GM21717 (cell line): Measurements from ENCODE around the gene OSBPL10.
"Not testable (repeated sequence)": the region's sequence is repeated elsewhere in the genome, so short reads cannot be mapped to it uniquely, and the experiment has no call there.

Experiments used
- ATAC-seq: cut with Tn5 transposase; IDR thresholded peaks from one replicate; pipeline ENCODE4 v1.9.1; 2021; ENCODE audit warnings: mild to moderate bottlenecking, moderate library complexity; ENCODE audit not compliant: unreplicated experiment

Gene OSBPL10

DNA sequence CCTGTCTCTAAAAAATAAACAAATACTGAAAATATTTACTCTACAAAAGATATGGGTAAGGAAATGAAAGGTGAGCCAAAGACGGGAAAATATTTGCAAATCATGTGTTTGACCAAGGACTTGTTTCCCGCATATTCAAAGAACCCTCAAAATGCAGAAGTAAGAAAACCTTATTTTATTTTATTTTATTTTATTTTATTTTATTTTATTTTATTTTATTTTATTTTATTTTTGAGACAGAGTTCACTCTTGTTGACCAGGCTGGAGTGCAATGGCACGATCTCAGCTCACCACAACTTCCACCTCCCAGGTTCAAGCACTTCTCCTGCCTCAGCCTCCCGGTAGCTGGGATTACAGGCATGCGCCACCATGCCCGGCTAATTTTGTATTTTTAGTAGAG lies 11.9 kb upstream of the OSBPL10 start:
- not testable (repeated sequence) for ATAC-seq

DNA sequence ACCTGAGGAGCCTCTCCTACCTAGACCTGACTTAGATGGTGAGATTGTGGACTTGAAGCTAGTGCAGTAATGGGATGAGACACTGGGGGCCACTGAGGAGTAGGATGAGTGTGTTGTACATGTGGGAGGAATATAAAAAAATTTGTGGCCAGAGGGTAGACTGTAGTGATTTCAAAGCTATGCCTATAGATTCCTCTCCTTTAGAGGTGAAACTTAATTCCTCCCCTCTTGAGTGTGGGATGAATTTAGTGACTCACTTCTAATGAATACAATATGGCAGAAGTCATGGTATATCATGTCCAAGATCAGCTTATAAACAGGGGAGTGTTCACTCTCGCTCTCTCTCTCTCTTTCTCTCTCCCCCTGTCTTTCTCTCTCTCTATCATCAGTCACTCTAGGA lies 7.2 kb upstream of the OSBPL10 start:
- no peak for ATAC-seq

DNA sequence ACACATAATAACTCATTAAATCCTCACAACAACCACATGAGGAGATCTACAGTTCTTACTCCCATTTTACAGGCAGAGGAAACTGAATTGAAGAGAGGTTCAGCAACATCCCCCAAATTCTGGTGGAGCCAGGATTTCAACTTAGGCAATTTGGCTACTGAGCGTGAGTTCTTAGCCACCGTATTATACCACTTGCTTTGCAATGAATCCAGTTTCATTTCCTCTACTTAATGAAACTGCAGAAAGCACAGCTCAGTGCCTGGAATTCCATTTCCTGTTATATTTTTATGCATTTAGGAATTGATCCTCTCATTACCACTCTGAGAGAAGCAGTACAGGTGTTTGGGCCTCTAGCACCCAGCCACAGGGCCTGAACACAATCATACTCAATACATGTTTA lies 4.8 kb upstream of the OSBPL10 start:
- ATAC-seq: no peak

DNA sequence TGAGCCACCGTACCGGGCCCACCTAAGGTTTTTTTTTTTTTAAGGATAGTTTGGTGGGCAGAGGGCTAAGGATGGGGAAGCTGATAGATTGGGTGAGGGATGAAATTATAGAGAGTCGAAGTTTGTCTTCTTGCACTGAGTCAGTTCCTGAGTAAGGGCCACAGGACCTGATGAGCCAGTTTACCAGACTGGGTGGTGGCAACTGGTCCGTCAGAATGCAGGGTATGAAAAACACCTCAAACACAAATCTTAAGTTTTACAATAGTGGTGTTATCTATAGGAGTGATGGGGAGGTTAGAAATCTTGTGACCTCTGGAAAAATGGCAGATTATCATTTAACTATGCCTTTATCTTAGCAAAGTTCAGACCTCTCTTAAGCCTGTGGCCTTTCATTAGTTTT lies 3.3 kb upstream of the OSBPL10 start:
- no peak for ATAC-seq

DNA sequence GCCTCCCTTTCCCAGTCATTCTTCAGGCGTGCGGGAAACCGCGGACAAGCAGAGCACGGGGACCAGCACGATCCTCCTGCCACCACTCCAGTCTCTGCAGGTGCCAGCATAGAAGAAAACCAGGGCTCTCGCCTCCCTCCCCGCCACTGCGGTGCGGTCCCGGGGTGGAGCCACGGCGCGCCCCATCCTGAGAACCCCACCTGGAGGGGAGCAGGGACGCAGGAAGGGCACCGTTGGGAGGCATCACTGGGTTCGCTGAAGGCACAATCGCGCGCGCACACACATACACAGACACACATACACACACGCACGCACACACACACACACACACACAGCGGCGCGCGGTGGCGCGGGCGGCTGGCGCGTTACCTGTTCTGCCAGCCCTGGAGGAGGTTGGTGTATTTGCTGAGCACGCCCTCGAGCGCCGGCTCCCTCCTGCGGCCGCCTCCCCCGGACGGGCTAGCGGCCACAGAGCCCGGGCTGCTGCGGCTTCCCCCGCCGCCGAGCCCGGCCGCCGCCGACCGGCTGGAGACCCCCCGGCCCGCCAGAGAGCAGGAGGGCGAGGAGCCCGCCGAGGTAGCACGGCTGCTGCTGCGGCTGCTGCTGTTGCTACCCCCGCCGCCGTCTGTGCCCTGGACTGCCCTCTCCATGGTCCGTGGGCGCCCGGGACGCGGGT lies 394 bp downstream of the OSBPL10 start:
- ATAC-seq: peak; percentile 40

DNA sequence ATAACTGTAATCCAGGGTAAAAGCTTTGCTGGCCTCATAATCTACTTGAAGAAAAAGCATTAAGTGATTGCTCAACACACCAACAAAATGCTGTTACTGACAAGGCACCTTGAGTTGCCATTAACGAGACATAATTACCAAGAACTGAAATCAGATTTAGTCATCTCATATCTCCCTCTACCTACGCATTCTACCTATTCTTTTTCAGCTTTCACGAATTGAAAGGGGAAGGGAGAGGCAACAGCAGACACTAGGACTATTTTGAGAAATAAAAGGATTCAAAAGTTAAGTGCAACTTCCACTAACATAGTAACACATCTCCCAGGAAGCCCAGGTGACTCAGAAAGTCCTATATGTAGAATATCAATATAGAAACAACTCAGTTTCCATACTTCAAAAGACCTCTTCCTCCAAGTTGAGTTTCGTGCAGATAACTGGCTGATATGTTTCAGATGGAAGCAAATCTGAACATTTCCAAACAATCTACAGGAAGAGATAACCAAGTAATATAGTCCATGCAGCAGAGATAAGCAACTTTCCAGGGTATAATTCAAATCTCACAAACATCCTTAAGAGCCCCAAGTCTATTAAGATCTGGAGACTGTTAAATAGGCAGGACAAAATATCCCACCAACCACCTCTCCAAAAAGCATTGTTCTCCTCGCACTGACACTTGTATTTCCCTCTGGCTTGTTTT lies 1.9 kb downstream of the OSBPL10 start:
- ATAC-seq: peak; percentile 73

DNA sequence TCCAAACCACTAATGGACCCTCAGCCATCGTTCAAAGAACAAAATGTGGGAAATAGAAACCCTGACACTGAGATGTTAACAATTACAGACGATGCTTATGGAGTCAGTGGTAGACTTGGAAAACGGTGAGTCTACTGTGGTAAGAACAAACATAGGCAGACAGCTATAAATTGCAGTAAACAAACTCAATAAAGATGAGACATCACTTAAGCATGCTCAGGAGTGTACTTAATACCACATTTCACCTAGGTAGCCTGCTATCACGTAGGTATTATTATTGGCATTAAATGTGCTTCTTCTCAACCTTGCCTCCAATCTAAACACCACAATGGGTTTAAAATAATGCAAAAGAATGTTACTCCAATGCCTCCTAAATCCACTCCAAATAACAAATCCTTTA lies 2.5 kb downstream of the OSBPL10 start:
- ATAC-seq: no peak

DNA sequence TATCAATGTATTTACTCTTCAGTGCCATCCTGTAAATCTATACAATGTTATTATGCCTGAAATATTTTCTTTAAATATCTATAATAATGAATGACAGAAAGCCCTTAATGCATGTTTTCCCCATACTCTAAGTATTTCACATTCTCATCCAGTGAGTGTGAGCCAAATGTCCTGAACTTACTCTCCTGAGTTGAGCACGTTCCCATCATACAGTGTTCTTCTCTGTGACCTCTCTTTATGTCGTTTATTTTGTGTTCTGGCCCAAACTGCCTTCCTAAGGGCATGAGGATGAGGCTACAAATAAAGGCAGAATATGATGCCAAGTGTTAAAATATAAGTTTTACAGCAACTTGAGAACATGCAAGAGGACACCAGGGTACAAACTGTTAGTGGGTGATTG lies 3.3 kb downstream of the OSBPL10 start:
- ATAC-seq: no peak

DNA sequence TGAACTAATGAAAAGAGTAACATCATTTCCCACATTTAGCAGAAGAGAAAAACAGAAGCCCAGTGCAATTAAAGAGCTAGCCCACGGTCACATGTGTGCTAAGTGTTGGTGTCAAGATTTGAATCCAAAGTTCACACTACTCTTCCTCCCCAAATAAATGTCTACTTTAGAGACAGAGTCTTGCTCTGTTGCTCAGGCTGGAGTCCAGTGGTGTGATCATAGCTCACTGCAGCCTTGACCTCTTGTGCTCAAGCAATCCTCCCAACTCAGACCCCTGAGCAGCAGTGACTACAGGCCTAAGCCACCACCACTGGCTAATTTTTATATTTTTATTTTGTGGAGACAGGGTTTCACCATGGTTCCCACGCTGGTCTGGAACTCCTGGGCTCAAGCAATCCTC lies 4.8 kb downstream of the OSBPL10 start:
- ATAC-seq: no peak

DNA sequence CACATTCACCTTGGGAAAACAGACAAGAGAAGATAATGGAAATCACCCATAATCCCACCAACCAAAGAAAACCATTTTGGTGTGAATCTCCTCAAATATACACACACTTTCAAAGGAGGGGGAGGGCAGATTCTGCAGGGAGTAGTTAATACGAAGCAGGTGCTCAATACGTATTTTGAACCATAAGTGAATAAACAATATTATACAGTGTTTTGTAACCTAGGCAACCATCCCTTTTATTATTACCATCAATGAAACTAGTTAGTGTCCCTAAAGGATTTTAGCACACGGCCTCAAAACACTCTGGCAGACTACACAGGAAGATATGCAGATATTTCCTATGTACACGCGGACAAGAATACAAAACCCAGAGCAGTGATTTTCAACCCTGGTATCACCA lies 6.1 kb downstream of the OSBPL10 start:
- no peak for ATAC-seq

DNA sequence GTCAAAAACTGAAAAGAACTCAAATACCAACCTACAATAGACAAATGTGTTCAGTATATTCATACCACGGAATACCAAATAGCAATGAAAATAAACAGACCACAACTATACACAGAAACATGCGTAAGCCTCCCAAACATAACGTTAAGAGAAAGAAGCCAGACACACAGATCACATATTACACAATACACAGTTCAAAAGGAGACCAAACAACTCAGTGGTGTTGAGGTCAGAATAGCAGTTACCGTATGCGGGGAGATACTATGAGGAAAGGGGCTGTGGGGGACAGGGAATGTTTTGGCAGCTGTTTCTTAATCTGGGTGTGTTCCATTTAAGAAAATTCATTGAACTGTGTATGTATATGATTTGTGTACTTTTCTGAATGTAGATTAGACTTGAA lies 6.6 kb downstream of the OSBPL10 start:
- ATAC-seq: no peak

DNA sequence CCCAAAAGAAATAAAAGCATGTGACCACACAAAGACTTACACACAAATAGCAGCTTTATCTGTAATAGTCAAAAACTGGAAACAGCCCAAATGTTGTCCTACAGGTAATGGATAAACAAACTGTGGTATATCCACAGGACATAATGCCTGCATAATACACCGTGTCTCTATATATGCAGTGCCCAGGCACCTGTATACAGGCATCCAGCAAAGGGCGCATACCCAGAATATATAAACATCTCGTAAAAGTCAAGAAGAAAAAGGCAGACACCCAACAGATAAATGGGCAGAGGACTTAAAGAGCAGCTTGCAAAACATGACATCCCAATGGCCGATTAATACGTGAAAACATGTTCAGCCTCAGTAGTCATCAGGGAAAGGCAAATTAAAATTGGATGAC lies 7.2 kb downstream of the OSBPL10 start:
- no peak for ATAC-seq

DNA sequence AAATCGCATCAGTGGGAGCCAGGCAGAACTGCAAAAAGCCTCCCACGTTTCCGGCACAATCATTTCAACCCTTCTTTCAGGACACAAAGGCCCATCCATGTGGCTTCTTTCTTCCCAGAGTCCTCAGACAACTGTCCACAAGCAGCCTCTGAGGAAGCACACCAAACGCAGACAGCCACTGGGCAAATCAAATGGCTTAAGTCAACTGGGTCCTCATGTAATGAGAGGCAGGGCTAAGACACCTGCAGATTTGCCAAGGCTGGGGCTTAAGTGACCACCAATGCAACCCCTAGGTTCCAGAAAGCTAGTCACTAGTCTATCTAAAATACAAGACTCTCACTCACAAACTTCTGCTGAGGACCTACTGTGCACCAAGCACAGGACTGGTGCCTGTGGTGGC lies 8.0 kb downstream of the OSBPL10 start:
- no peak for ATAC-seq

DNA sequence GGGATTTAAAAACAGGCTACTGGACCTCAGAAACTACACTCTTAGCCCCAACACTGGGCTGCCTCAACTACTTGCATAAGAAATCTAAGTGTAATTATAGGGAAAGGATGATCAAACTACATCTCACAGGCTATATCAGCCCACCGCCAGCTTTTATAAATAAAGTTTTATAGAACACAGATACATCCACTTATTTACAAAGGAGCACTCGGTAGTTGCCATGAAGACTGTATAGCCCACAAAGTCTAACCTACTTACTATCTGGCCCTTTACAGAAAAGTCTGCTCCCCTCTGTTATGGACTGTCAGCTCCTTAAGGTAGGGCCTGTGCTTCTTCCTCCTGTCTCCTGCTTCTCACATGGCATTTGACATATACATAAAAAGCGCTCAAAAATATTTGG lies 9.5 kb downstream of the OSBPL10 start:
- ATAC-seq: no peak

DNA sequence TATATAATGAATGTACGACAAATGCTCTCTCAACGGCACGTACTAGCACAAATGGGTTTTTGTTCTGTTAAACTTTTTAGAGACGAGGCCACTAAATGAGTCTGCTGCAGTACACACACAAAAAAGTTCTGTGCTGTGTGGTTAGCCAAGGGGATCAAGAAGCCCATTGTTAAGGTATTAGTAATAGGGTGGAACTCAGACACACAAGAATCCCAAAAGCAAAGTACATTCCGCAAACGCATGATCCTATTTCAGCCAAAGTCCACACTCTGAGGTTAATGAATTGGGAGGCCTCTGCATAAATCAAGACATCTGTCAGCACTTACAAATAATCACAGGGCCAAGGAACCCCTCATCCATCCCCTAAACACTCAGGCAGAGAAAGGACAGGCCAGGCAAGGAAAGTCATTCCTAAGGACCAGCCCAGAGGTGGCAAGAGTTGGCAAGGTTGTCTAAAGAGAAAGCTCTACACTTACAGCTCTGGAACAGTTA lies 12.1 kb downstream of the OSBPL10 start:
- ATAC-seq: no peak

DNA sequence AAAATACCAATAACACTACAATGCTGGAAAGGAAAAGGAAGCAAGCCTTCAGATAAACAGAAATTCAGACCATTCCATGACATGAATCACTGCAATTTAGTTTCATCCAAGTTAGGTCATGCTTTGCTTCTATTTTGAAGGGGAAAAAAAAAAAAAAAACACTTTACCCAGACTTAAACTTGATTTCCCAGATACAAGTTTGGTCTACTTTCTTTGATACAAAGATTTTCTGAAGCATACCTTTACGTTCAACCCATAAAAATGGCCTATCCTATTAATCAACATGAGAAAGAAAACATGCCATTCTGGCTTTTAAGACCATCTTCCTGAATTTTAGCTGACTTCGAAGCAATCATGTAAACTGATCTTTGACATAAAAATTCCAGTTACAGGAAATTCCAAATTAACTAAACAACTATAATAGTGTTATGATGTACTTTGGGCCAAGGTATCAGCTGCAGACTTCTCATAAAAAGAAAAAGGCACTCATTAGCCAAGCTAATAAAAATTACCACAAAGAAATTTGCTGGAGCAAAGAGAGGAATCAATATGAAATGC lies 12.6 kb downstream of the OSBPL10 start:
- ATAC-seq: no peak

DNA sequence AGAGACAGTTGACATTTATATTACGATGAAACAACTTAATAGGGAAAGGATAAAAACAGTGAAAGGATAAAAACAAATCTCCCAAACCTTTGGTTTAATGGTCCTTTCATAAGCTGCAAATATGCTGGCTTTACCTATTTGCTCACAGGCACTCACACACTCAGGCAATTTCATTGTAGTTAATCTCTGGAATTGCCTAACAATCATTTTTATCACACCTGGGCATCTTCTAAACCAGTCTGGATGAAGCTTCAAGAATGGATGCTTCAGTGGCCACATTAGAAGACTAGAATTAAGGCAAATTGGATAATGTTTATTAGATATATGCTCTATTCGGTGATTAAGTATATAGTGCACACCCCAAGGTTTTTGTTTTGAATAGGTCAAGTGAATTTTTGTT lies 13.5 kb downstream of the OSBPL10 start:
- ATAC-seq: no peak

DNA sequence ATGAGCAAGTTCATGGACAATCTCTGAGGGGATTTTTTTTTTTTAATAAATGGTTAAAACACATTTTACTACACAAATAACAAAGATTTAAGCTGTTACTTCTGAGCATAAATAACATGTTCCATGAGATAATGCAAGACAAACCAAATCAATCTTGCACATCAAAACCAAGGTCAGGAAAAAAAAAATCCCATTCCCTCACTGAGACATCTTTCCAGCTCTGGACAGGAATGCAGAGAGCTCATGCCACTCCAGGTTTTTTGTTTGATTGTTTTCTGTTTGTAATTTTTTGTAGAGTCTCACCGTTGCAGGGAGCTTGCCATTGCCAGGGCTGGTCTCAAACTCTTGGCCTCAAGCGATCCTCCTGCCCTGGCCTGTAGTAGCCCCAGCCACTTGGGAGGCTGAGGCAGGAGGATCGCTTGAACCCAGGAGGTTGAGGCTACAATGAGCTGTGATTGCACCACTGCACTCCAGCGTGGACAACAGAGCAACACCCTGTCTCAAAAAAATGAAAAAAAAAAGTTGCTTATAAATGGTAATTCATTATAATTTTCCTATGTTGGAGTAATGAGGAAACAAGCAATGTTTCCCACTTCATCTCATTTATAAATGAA lies 14.0 kb downstream of the OSBPL10 start:
- ATAC-seq: no peak

DNA sequence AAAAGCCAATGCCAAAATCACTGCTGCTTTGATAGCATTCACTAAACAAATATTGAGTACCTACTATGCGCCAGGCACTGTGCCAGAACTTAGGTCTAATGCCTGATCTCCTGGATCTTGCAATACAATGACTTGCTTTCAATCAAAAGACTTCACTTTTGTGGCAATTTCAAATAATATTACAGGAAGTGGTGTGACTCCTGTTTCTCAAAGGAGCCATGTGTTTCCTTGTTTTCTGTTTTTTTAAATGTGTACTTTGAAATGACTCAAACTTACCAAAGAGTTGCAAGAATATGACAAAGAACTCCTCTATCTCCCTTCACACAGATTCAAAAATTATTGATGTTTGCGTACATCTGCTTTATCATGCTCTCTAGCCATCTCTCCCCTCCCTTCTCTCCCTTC lies 18.3 kb downstream of the OSBPL10 start:
- ATAC-seq: no peak

DNA sequence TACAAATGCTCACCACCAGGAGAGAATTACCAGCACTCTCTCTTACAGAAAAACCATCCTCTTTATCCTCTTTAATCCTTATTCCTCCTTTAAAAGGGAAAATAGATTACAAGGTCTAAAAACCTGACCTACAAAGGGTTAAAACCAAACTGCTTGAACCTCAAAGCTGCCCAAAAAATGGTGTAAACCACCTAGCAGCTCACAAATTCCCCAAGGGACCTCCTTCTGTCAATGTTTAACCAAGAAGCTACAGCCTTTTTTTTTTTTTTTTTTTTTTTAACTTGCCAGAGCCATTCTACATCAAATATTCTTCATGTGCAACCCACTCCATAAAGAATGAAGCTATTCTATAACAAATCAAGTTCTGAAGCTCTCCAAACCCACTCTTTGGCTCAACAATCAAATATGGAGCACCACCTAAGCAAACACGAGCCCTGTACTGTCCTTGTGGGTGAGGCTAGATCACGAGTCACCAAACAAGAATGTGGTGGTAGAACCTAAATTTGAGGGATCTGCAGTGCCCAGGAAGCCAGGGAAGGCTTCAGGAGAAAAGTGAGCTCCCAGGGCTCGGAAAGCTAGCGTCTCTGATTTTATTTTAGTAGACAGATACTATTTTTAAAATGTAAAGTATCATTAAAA lies 20.1 kb downstream of the OSBPL10 start:
- ATAC-seq: no peak
